NK-92 treated with Interleukin-12 subunit alpha and Interleukin-12 subunit beta, amount 100 ng/mL, for 24 hours (cell line): Measurements from ENCODE around the gene NBAS.
"Not testable (repeated sequence)": the region's sequence is repeated elsewhere in the genome, so short reads cannot be mapped to it uniquely, and the experiment has no call there.

ENCODE experiments used
- DNase-seq: peaks from one replicate; lab custom pipeline; 2025; lab: John Stamatoyannopoulos, UW

Gene NBAS

DNA sequence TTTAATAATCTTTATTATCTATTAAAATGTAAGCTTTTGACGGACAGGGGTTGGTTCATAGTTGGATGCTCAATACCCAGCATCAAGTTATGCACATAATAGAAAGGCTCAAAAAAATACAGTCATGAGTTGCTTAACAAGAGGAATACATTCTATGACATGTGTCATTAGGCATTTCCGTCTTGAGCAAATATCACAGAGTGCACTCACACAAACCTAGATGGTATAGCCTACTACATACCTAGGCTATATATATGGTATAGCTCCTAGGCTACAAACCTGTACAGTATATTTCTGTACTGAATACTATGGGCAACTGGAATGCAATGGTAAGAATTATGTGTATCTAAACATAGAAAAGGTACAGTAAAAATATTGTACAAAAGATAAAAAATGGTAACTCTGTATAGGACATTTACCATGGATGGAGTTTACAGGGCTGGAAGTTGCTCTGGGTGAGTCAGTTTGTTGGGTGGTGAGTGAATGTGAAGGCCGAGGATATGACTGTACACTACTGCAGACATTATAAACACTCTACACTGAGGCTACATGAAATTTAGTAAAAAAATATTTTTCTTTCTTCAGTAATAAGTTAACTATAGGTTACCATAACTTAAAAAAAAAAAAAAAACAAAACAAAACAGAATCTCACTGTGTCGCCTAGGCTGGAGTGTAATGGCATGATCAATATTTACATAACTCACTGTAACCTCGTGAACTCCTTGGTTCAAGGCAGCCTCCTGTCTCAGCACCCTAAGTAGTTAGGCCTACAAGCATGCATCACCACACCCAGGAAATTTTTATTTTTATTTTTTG, 201.2 kb downstream of the NBAS start:
- DNase-seq = no peak

GRCh38 chr2:15357922-15358321, 203.2 kb downstream of the NBAS start:
- no peak for DNase-seq

DNA sequence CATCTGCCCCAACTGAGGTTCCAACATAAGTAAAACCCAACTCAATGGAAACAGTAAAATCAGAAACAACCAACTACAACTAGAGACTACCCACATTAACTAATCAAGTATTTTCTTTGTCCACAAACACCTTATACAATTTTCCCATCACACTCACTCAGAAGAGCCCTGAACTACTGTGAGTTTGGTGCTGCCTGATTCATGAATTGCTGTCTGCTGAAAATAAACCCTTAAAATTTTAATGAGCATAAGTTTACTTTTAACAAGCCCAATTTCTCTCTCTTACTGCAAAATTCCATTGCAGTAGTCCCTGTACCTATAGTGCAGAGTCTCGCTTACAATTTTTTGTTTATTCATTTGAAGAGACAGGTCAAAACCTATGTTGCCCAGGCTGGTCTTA, 203.9 kb downstream of the NBAS start:
- DNase-seq = no peak

DNA sequence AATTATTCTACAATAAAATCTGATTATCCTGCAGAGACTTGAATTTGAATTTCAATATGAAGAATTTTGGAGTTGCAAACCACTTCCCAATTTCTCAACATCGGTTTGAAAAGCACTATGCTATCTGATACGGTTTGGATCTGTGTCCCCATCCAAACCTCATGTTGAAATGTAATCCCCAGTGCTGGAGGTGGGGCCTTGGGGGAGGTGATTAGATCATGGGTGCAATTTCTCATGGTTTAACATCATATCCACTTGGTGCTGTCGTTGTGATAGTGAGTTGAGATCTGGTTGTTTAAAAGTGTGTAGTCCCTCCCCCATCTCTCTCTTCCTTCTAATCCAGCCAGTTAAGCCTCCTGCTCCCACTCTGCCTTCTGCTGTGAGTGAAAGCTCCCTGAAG, 205.7 kb downstream of the NBAS start:
- no peak for DNase-seq

- DNase-seq = no peak
Measured at GRCh38 chr2:15354596-15355366, 206.4 kb downstream of the NBAS start.

GRCh38 chr2:15352363-15352762, 208.8 kb downstream of the NBAS start:
- no peak for DNase-seq

DNA sequence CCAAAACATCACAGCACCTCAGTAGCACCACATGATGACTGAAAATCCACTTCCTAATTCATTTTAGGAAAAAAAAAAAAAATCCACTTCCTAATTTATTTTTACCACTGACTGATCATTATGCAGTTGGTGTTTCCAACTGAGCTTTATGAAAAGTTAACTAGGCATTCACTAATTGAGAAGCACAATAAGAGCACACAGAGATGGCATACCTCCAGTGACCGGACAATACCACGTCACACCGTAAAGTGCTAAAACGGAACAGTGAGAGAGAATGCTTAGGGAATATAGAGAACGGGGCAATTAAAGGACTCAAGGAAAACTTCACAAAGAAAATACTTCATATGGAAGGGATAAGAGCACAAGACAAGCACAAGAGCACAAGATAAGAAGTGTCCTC, 212.5 kb downstream of the NBAS start:
- DNase-seq = no peak

- no peak for DNase-seq
Measured at GRCh38 chr2:15348045-15348444, 213.1 kb downstream of the NBAS start.

DNA sequence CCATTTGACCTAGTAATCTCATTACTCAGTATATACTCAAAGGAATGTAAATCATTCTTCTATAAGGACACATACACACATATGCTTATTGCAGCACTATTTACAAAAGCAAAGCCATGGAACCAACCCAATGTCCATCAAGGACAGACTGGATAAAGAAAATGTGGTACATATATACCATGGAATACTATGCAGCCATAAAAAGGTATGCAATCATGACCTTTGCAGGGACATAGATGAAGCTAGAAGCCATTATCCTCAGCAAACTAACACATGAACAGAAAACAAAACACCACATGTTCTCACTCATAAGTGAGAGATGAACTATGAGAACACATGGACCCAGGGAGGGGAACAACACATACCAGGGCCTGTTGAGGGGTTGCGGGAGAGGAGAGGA, 214.5 kb downstream of the NBAS start:
- DNase-seq = no peak

DNA sequence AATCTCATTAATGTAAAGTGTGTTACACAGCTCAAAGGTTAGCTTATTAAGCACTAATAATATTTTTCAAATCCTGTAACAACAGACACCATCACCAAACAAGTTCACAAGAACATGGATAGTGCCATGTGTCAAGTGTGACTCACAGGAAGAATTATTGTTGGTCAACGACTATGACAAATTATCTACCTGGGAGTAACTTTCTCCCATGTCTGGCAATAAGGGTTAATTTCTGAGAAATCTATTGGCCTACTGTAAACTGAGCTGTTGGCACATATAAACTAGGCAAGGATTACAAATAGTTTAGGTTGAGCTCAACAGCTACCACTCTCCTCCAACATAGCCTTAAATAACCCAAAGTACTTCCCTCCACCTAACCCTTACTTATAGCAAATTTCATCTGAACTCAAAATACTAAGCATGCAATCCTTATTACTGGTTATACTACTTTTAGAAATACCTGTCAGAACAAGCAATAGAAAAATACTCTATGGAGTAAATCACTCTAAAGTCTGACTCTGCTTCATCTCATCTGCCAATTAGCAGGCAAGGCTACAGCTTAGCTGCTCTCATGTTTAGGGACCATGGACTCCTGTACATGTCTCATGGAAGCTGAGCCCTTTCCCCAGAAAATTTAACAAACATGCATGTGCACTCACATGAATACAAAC, 223.0 kb downstream of the NBAS start:
- no peak for DNase-seq

GRCh38 chr2:15334644-15335326, 226.3 kb downstream of the NBAS start:
- no peak for DNase-seq

DNA sequence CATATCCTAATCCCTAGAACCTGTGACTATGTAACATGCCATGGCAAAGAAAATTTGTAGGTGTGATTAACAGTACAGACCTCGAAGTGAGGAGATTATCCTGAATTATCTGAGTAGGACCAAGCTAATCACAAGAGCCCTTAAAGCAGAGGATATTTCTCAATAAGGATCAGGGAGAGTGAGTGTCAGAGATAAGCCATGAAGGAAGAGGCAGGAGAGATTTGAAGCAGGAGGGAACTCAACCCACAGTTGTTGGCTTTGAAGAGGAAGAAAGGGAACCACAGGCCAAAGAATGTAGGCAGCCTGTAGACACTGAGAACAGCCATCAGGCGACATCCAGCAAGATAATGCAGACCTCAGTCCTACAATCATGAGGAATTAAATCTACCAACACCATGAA, 229.3 kb downstream of the NBAS start:
- no peak for DNase-seq

DNA sequence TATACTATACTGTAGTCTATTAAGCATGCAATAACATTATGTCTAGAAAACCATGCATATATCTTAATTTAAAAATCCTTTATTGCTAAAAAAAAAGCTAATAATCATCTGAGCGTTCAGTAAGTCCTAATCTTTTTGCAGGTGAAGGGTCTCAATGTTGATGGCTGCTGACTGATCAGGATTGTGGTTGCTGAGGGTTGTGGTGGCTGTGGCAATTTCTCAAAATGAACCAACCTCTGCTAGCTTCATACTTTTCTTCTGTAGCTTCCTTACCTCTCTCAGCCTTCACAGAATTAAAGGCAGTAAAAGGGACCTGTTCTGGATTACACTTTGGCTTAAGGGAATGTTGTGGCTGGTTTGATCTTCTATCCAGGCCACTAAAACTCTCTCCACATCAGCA, 235.8 kb downstream of the NBAS start:
- no peak for DNase-seq

DNA sequence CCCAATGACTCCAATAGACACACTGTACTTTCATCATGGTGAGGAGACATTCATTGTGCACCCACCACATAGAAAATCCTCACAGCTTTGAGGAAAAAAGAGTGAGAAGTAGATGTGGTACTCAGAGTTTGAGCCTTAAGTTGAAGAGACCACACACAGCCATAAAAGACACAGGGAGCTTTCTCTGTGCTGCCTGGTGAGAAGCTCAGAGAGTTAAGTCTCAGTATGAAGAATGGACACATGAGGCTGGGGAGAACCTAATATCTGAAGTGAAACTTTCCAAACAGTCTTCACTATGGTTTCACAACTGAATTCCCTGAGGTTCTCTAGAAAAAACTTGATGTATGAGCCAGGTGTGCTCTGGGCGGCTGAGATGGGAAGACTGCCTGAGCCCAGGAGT, 237.9 kb downstream of the NBAS start:
- no peak for DNase-seq

DNA sequence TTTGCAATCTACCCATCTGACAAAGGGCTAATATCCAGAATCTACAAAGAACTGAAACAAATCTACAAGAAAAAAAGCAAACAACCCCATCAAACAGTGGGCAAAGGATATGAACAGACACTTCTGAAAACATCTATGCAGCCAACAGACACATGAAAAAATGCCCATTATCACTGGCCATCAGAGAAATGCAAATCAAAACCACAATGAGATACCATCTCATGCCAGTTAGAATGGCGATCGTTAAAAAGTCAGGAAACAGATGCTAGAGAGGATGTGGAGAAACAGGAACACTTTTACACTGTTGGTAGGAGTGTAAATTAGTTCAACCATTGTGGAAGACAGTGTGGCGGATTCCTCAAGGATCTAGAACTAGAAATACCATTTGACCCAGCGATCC, 239.7 kb downstream of the NBAS start:
- DNase-seq = not testable (repeated sequence)

DNA sequence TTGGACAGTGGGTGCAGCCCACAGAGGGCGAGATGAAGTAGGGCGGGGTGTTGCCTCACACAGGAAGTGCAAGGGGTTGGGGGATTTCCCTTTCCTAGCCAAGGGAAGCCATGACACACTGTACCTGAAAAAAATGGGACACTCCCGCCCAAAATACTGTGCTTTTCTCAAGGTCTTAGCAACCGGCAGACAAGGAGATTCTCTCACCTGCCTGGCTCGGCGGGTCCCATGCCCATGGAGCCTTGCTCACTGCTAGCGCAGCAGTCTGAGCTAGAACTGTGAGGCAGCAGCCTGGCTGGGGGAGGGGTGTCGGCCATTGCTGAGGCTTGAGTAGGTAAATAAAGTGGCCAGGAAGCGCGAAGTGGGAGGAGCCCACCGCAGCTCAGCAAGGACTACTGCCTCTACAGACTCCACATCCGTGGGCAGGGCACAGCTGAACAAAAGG, 244.7 kb downstream of the NBAS start:
- DNase-seq = no peak

GRCh38 chr2:15315411-15315810, 245.7 kb downstream of the NBAS start:
- DNase-seq = no peak

- DNase-seq = no peak
Measured at GRCh38 chr2:15313657-15314056, 247.5 kb downstream of the NBAS start.

DNA sequence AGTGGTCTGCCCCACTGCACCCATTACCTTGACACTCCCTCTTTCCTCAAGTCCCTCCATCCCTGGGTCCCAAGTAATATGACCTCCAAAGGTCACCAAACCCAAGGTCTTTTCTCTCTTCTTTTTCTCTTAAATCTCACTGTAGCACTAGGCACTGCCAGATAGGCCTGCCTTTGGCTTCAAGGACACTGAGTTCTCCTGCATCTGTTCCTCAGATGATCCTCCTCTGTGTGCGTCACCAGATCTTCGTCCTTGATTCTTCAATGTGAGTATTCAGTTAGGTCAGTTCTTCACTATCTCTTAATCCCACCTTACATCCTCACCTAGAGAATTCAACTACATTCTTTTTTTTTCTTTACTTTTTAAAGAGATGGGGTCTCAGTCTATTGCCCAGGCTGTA, 249.2 kb downstream of the NBAS start:
- no peak for DNase-seq

GRCh38 chr2:15311201-15311907, 249.8 kb downstream of the NBAS start:
- DNase-seq = no peak

DNA sequence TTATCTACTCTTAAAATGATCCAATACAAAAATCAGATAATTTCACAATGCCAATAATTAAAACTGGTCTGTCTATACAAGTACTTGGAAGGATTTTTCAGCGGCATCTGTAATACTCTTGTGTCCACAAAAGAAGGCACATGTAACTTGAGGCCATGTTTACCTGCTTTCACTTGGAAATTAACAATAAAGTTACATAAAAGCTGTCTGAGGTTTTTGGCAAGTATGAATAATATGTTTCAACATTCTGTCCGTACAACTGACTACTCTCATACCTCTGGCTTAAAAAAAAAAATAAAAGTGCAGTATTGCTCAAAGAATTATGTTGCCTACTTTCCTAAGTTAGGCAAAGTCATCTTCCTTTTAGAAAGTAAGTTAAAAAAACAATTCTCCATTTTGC, 253.6 kb downstream of the NBAS start:
- DNase-seq = no peak

GRCh38 chr2:15306706-15307105, 254.4 kb downstream of the NBAS start:
- no peak for DNase-seq
